Natural killer cell treated with Interleukin-12 subunit alpha and Interleukin-12 subunit beta and Interleukin-15 and Interleukin-18, amount 100 ng/mL, for 72 hours (primary cell): Measurements from ENCODE around the gene WTIP. TPM values are rescaled to one million over a fixed set of nuclear protein-coding genes. Genes with fewer than 3 reads are reported as not detected.

Experiments used
- ATAC-seq, 2 donors: fragments of 150-1000 bp; cut with Tn5 transposase in 1 of 2; sonication (Bioruptor Pico), chemical (Tn5 transposase) in 1 of 2; 2 replicates each; pipeline ENCODE4 v1.10.0; 2021
- DNase-seq: peaks from one replicate; pipeline ENCODE4 v3.0.0; 2022; ENCODE audit warnings: low spot score
- H3K27ac Mint-ChIP-seq, 2 donors: 1 replicate in 1 of 2; 2 replicates in 1 of 2; pipeline ENCODE4 v1.8.0; 2022; ENCODE audit warnings: mixed read lengths in 2 of 2, mild to moderate bottlenecking in 1 of 2, moderate library complexity in 1 of 2
- H3K27me3 Mint-ChIP-seq, 2 donors: 1 replicate in 1 of 2; 2 replicates in 1 of 2; pipeline ENCODE4 v1.8.0; 2022; ENCODE audit warnings: mixed read lengths in 2 of 2
- H3K36me3 Mint-ChIP-seq: one replicate; pipeline ENCODE4 v1.8.0; 2022; ENCODE audit warnings: mixed read lengths
- H3K4me1 Mint-ChIP-seq, 2 donors: 1 replicate in 1 of 2; 2 replicates in 1 of 2; pipeline ENCODE4 v1.8.0; 2022; ENCODE audit warnings: low read depth in 2 of 2, mixed read lengths in 2 of 2, mild to moderate bottlenecking in 1 of 2
- H3K4me3 Mint-ChIP-seq: one replicate; pipeline ENCODE4 v1.8.0; 2022; ENCODE audit warnings: mixed read lengths
- H3K9me3 Mint-ChIP-seq: 2 replicates; pipeline ENCODE4 v1.8.0; 2022; ENCODE audit warnings: mixed read lengths
- total RNA-seq, 2 donors: library from RNA; stranded (reverse); gene quantifications; one replicate each; pipeline ENCODE4 v1.2.3, GENCODE V29; 2022

WTIP gene
- total RNA-seq, 2 donors from 2014 or later, result 1.1 to 1.2 TPM

DNA sequence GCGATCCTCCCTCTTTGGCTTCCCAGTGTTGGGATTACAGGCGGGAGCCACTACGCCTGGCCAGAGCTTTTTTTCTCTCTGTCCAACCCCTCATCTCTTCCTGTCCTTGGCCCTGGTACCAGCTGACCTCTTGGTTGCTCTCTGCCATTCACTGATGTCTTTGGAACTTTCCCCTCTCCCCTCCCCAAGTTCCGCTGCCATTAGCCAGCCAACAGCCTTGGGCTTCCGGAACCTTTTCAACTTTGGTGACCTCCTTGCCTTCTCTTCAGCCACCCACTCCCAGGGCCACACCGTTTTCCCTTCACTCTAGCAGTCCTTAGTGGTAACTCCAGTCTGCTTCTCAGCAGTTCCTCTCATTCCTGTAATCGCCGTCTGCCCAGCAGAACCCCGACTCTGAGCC lies 4.3 kb downstream of the WTIP start:
- no peak for DNase-seq
- Mint-ChIP-seq H3K36me3 (no peaks in the 10 kb centered on the region), H3K27ac (no peak overlapping the region), H3K9me3 (no peaks in the 10 kb centered on the region), H3K27me3 (peaks cover 24 to 26% of the 10 kb centered on the region in 2 donors), H3K4me3 (no peak overlapping the region), H3K4me1 (peaks cover 6% of the 10 kb centered on the region in 2 donors)
- no peak for ATAC-seq

DNA sequence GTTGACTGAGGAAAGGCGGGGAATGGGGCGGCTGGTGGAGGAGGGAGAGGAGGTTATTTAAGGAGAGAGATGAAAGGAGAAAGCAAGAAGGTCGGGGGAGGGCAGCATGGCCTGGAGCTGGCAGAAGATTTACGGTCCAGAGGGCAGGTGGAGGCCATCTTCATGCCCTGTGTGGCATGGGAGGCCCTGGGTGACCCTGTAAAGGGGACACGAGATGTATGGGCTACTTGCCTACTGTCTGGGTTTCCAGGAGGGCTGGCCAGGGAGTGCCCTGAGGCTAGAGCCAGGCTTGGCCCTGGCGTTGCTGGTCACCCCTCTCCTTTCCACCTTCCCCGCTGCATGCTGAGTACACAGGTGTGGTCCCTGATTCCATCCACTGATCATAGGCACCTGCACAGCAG lies 6.1 kb downstream of the WTIP start:
- no peak overlapping the region for H3K4me3 Mint-ChIP-seq
- no peak for ATAC-seq
- H3K9me3 Mint-ChIP-seq, result no peaks in the 10 kb centered on the region
- no peak overlapping the region for H3K27ac Mint-ChIP-seq
- H3K4me1 Mint-ChIP-seq, result peaks cover 6% of the 10 kb centered on the region in 2 donors
- no peaks in the 10 kb centered on the region for H3K36me3 Mint-ChIP-seq
- no peak for DNase-seq
- H3K27me3 Mint-ChIP-seq, result peaks cover 24 to 25% of the 10 kb centered on the region in 2 donors

DNA sequence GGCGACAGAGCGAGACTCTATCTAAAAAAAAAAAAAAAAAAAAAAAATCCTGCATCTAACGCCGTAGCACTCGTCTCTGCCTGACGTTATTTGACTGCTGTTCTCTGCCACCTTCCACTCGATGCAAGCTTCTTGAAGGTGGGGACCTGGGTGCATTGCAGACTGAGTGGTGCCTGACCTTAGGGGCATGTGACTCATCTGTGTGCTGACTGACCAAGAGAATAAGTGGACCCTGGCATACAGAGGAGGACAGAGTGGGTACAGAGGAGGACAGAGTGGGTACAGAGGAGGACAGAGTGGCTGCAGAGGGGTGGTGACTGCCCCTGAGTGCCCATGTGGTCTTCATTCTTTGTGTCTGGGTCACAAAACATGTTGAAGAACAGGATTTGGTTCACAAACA lies 7.6 kb downstream of the WTIP start:
- Mint-ChIP-seq H3K36me3 (no peaks in the 10 kb centered on the region), H3K27me3 (peaks cover 13% of the 10 kb centered on the region in 2 donors), H3K9me3 (no peaks in the 10 kb centered on the region), H3K4me3 (no peak overlapping the region), H3K27ac (no peak overlapping the region), H3K4me1 (peaks cover 0 to 2% of the 10 kb centered on the region in 2 donors)
- ATAC-seq, result no peak
- no peak for DNase-seq

DNA sequence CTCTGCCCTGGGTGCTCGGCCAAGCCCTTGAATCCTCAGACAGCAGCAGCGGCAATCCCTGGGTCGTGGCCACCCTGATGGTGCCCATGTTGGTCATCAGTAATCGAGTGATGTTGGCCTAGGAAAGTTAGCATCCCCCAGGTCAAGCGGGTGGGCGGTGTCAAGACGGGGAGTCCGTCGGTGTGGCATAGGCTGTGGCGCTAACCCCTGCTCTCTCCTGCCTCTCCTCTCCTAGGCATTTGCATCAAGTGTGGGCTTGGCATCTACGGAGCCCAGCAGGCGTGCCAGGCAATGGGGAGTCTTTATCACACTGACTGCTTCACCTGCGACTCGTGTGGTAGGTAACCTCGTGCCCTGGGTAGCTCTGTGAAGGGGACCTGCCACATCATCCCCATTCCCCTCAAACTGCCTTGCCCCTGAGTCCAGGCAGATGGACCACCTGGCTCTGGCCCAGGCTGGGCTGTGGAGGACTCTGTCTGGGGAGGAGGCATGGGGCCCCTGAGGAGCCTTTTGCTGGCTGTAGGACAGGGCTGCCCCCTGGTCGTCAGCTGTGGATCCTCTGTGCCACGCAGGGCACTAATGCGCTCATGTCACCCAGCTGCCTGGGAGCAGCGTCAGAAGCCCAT lies 8.7 kb downstream of the WTIP start:
- no peak for ATAC-seq
- H3K27ac Mint-ChIP-seq, result no peak overlapping the region
- H3K36me3 Mint-ChIP-seq, result no peaks in the 10 kb centered on the region
- no peaks in the 10 kb centered on the region for H3K9me3 Mint-ChIP-seq
- peaks cover 9 to 13% of the 10 kb centered on the region in 2 donors for H3K27me3 Mint-ChIP-seq
- no peak for DNase-seq
- no peak overlapping the region for H3K4me3 Mint-ChIP-seq
- peaks cover 0 to 2% of the 10 kb centered on the region in 2 donors for H3K4me1 Mint-ChIP-seq

DNA sequence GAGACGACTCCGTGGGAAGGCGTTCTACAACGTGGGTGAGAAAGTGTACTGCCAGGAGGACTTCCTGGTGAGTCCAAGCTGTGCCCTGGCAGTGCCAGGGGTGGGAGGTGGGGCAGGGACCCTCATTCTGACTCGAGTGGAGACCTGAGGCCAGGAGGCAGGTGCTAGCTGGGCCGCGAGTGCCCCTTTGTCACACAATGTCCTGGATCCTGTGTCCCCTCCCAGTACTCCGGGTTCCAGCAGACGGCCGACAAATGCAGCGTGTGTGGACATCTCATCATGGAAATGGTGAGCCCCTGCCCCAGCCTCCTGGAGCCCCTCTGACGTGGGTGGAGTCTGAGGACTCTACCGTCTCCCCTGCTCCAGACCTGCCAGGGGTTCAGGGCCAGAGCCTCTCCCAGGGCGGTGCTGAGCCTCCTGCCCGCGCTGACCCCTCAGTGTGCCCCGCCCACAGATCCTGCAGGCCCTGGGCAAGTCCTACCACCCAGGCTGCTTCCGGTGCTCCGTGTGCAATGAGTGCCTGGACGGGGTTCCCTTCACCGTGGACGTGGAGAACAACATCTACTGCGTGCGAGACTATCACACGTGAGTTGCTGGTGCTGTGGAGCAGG lies 11.6 kb downstream of the WTIP start:
- DNase-seq (no peak), ATAC-seq (no peak)
- no peaks in the 10 kb centered on the region for H3K9me3 Mint-ChIP-seq
- no peak overlapping the region for H3K4me3 Mint-ChIP-seq
- no peaks in the 10 kb centered on the region for H3K27me3 Mint-ChIP-seq
- no peak overlapping the region for H3K27ac Mint-ChIP-seq
- no peaks in the 10 kb centered on the region for H3K36me3 Mint-ChIP-seq
- H3K4me1 Mint-ChIP-seq, result no peaks in the 10 kb centered on the region

DNA sequence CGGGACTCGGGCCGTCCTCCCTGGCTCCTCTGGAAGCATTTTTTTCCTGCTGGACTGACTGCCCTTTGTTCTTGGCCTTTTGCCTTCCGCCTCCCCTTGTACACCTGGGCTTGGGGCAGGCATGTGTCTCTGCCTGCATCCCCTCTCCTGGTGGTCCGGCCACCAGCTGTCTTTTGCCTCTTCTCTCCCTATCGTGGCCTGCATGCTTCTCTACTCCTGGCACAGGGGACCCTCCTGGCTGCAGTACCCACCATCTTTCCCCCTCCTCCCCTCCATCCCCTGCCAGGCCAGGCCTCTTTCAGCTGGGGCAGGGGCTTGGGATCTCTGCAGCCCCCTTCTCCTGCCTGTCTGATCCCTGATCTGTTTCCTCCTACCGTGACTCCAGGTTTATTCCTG lies 12.1 kb downstream of the WTIP start:
- ATAC-seq (no peak), DNase-seq (no peak)
- H3K27me3 Mint-ChIP-seq, result no peaks in the 10 kb centered on the region
- no peaks in the 10 kb centered on the region for H3K36me3 Mint-ChIP-seq
- no peaks in the 10 kb centered on the region for H3K9me3 Mint-ChIP-seq
- H3K4me3 Mint-ChIP-seq, result no peak overlapping the region
- H3K27ac Mint-ChIP-seq, result no peak overlapping the region
- no peaks in the 10 kb centered on the region for H3K4me1 Mint-ChIP-seq

DNA sequence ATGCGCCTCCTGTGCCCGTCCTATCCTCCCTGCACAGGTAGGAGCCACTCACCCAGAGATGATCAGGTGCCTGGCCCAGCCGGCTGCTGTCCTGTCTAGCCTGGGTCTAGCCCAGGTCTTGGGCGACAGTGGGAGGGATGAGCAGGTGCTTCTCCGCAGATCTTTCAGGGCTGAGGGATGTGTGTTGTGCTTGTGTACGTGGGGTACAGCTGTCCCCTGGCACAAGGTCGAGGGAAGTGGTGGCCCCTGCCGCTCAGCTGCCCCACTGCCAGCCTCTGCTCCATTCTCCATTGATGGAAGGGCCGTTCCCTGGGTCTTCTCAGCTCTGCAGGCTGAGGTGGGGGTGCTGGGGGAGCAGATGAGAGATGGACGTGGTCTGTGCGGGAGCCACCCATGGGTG lies 13.0 kb downstream of the WTIP start:
- no peaks in the 10 kb centered on the region for H3K4me1 Mint-ChIP-seq
- ATAC-seq, result no peak
- DNase-seq, result no peak
- no peak overlapping the region for H3K4me3 Mint-ChIP-seq
- H3K27me3 Mint-ChIP-seq, result no peaks in the 10 kb centered on the region
- H3K9me3 Mint-ChIP-seq, result no peaks in the 10 kb centered on the region
- H3K27ac Mint-ChIP-seq, result no peak overlapping the region
- H3K36me3 Mint-ChIP-seq, result no peaks in the 10 kb centered on the region

DNA sequence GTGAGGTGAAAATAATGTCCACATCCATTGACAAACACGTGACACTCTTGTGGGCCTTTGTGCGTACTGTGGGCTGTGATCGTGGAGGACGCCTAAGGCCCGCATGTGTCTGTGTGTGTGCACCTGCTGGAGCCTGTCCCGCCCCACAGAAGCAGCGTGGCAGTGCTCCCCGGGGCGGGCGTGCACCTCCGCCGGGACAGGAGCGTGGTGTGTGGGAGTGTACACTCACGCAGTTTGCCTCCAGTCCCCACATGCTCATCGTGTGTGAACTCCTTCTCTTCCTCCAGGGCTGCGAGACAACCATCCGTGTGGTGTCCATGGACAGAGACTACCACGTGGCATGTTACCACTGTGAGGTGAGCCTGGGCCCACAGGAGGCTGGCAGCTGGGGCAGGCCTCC lies 13.9 kb downstream of the WTIP start:
- Mint-ChIP-seq H3K27me3 (no peaks in the 10 kb centered on the region), H3K36me3 (no peaks in the 10 kb centered on the region), H3K27ac (no peak overlapping the region), H3K9me3 (no peaks in the 10 kb centered on the region), H3K4me3 (no peak overlapping the region), H3K4me1 (no peaks in the 10 kb centered on the region)
- DNase-seq (no peak), ATAC-seq (no peak)

DNA sequence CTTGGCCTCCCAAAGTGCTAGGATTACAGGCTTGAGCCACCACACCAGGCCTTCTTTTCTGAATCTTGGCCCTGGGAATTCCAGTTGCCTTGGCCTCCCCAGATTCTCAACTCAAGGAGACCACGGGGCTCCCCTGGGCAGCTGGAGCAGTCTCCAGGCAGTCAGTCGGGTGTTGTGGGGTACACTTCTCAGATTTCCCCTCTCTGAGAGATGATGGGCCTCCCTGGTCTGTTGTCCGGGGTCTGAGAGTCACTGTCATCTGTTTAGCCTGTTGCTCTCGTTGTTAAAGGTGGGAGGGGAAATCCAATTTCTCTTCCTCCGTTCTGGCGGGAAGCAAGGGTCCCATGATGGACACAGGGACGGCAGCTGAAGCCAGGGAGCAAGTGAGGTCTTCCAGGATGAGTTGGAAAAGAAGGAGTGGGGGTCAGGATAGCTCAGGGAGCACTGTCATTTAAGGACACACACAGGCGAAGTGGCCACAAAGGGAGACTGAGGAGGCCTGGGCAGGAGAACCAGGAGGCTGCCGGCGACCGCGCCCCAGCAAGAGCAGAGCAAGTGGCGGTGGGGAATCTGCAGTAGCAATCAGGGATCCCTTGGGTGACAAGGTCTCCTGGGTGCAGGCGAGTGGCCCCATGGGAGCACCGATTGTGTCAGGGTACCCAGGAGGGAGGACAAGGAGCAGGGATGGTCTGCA lies 15.7 kb downstream of the WTIP start:
- Mint-ChIP-seq H3K27me3 (peaks cover 0 to 2% of the 10 kb centered on the region in 2 donors), H3K9me3 (no peaks in the 10 kb centered on the region), H3K36me3 (no peaks in the 10 kb centered on the region), H3K4me3 (no peak overlapping the region), H3K27ac (no peak overlapping the region), H3K4me1 (no peaks in the 10 kb centered on the region)
- DNase-seq (no peak), ATAC-seq (no peak)

DNA sequence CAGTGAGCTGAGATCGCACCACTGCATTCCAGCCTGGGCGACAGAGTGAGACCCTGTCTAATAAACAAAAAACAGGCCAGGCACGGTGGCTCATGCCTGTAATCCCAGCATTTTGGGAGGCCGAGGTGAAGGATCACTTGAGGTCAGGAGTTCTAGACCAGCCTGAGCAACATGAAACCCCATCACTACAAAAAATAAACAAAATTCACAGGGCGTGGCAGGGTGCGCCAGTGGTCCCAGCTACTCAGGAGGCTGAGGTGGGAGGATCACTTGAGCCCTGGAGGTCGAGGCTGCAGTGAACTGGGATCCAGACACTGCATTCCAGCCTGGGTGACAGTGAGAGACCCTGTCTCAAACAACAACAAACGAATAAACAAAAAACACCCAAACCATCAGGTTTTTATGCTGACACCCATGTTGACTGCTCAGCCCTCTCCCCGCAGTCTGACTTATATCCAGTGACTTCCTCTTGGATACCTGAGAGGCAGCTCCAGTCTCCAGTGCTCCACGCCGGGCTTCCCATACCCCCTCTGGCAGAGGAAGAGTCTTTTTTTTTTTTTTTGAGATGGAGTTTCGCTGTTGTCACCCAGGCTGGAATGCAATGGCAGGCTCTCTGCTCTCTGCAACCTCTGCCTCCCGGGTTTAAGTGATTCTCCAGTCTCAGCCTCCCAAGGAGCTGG lies 17.7 kb downstream of the WTIP start:
- peaks cover 0 to 2% of the 10 kb centered on the region in 2 donors for H3K27me3 Mint-ChIP-seq
- no peaks in the 10 kb centered on the region for H3K9me3 Mint-ChIP-seq
- no peak overlapping the region for H3K27ac Mint-ChIP-seq
- H3K4me3 Mint-ChIP-seq, result no peak overlapping the region
- DNase-seq (no peak), ATAC-seq (no peak)
- no peaks in the 10 kb centered on the region for H3K4me1 Mint-ChIP-seq
- H3K36me3 Mint-ChIP-seq, result no peaks in the 10 kb centered on the region

DNA sequence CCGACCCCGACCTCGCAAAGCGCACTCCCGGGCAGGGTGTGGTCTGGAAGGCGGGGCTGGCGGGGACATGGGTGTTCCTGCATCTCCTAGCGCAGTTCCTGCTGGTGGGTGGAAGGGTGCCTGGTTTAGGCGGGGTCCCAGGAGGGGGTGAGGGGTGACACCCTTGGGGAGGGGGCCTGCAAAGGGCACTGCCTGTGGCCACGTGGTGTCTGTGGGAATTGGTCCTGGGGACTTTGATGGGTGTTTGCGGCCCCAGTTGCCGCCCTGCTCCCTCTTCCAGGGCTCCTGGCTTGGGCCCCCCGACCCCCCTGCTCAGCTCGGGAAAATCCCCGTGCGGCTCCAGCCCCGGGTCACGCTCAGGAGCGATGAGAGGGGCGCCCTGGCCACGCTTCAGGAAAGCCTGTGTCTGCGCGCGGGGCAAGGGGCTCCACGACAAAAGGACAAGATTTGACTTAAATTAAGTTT lies 19.1 kb downstream of the WTIP start:
- Mint-ChIP-seq H3K4me1 (no peaks in the 10 kb centered on the region), H3K36me3 (no peaks in the 10 kb centered on the region), H3K4me3 (no peak overlapping the region), H3K27me3 (peaks cover 0 to 2% of the 10 kb centered on the region in 2 donors), H3K27ac (no peak overlapping the region), H3K9me3 (no peaks in the 10 kb centered on the region)
- DNase-seq (no peak), ATAC-seq (no peak)

DNA sequence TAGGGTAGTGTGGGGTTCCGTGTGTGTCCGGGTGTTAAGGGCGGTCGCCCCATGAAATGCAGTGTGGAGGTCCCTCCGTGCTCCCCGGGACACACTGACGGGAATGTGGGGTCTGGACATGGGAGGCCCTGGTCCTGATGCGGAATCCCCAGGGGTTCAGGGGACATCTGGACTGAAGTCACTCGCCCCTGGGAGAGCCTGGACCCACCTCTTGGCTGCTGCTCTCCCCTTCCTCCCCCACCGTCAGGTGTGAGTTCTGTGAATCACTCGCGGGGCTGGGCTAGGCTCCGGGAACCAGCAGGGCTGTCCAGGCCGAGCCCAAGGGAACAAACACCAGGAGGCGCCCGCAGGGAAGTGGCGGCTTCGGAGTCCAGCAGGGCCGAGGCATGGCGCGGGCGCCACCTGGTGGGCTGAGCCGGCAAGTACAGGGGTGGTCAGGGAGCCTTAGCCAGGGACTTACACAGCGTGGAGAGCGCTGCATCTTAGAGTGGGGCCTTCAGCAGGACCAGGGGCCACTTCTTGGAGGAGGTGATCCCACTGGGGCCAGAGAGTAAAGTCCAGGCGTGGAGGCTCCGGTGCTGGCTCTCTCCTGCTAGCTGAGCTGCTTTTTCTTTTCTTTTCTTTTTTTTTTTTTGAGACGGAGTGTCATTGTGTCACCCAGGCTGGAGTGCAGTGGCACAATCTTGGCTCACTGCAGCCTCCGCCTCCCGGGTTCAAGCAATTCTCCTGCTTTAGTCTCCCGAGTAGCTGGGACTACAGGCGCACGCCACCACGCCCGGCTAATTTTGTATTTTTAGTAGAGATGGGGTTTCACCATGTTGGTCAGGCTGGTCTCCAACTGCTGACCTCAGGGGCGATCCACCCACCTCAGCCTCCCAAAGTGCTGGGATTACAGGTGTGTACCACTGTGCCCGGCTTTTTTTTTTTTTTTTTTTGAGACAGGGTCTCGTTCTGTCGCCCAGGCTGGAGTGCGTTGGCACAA lies 20.1 kb downstream of the WTIP start:
- Mint-ChIP-seq H3K4me1 (no peaks in the 10 kb centered on the region), H3K4me3 (no peak overlapping the region), H3K27me3 (peaks cover 0 to 2% of the 10 kb centered on the region in 2 donors), H3K27ac (no peak overlapping the region), H3K9me3 (no peaks in the 10 kb centered on the region), H3K36me3 (no peaks in the 10 kb centered on the region)
- peak; percentile 84 to 90 for ATAC-seq
- peak; percentile 86 for DNase-seq
